Measurements from ENCODE around the gene HBP1.
"Not testable (repeated sequence)": the region's sequence is repeated elsewhere in the genome, so short reads cannot be mapped to it uniquely, and the experiment has no call there.

HBP1 gene

GRCh38 chr7:107154826-107155225, 14.0 kb upstream of the HBP1 start:
- H3K4me3 ChIP-seq (ENCODE audit: control insufficient read depth, low read depth, low read length) = no peak overlapping the region
- TF ChIP-seq CTCF (IDR thresholded peaks at IDR 0.05; ENCODE audit: control insufficient read depth, insufficient read depth, low read depth, low read length, missing control alignments) = no peak
- no peak for DNase-seq (ENCODE audit: low read depth)

GRCh38 chr7:107155726-107156125, 13.1 kb upstream of the HBP1 start:
- not testable (repeated sequence) for DNase-seq (ENCODE audit: low read depth); H3K4me3 ChIP-seq (ENCODE audit: control insufficient read depth, low read depth, low read length)

- DNase-seq (ENCODE audit: low read depth) = no peak
- TF ChIP-seq CTCF (IDR thresholded peaks at IDR 0.05; ENCODE audit: control insufficient read depth, insufficient read depth, low read depth, low read length, missing control alignments) = no peak
- H3K4me3 ChIP-seq (ENCODE audit: control insufficient read depth, low read depth, low read length) = no peak overlapping the region
Observed at GRCh38 chr7:107157091-107157490, 11.7 kb upstream of the HBP1 start.

GRCh38 chr7:107158028-107158427, 10.8 kb upstream of the HBP1 start:
- no peak overlapping the region for H3K4me3 ChIP-seq (ENCODE audit: control insufficient read depth, low read depth, low read length)
- no peak for DNase-seq (ENCODE audit: low read depth)
- TF ChIP-seq CTCF (IDR thresholded peaks at IDR 0.05; ENCODE audit: control insufficient read depth, insufficient read depth, low read depth, low read length, missing control alignments) = no peak

GRCh38 chr7:107160389-107160788, 8.4 kb upstream of the HBP1 start:
- TF ChIP-seq CTCF (IDR thresholded peaks at IDR 0.05; ENCODE audit: control insufficient read depth, insufficient read depth, low read depth, low read length, missing control alignments) = no peak
- DNase-seq (ENCODE audit: low read depth) = no peak
- no peak overlapping the region for H3K4me3 ChIP-seq (ENCODE audit: control insufficient read depth, low read depth, low read length)

- no peak overlapping the region for H3K4me3 ChIP-seq (ENCODE audit: control insufficient read depth, low read depth, low read length)
- no peak for TF ChIP-seq CTCF (IDR thresholded peaks at IDR 0.05; ENCODE audit: control insufficient read depth, insufficient read depth, low read depth, low read length, missing control alignments)
Observed at GRCh38 chr7:107161415-107161814, 7.4 kb upstream of the HBP1 start.

GRCh38 chr7:107162475-107162874, 6.3 kb upstream of the HBP1 start:
- no peak overlapping the region for H3K4me3 ChIP-seq (ENCODE audit: control insufficient read depth, low read depth, low read length)
- no peak for TF ChIP-seq CTCF (IDR thresholded peaks at IDR 0.05; ENCODE audit: control insufficient read depth, insufficient read depth, low read depth, low read length, missing control alignments)
- no peak for DNase-seq (ENCODE audit: low read depth)

More at GRCh38 chr7:107161415-107161814, 7.4 kb upstream of the HBP1 start:
- DNase-seq (ENCODE audit: low read depth) = no peak

Data from AG09309 (cell line).